GM12873 (cell line): ENCODE data around the gene PCDH9.

ENCODE experiments used
- CTCF ChIP-seq: IDR thresholded peaks from 2 replicates; pipeline ENCODE4 v1.5.1; 2012; ENCODE audit warnings: low read depth, mild to moderate bottlenecking, moderate library complexity, low read length, control low read depth; ENCODE audit not compliant: insufficient read depth; ENCODE audit errors: missing control alignments

The PCDH9 gene

GRCh38 chr13:67084066-67084465 lies 146.1 kb downstream of the PCDH9 start:
- no peak for TF ChIP-seq CTCF

DNA sequence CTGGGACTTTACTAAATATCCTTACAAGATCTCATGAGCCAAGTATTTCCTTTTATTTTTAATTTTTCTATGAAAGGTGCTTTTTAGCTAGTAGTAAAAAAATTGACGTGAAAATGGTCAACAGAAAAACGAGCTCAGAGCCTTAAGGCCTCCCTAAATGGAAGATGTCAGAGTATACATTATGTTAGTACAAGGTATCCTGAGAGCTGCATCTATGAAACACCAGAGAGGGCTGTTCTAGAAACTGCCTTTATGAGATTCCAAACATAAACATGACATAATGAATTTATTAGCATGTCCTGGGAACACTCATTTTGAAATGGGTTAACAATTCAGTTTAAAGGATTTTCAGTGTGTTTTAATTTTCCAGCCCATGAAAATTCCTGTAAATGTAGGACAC lies 146.6 kb downstream of the PCDH9 start:
- no peak for TF ChIP-seq CTCF

DNA sequence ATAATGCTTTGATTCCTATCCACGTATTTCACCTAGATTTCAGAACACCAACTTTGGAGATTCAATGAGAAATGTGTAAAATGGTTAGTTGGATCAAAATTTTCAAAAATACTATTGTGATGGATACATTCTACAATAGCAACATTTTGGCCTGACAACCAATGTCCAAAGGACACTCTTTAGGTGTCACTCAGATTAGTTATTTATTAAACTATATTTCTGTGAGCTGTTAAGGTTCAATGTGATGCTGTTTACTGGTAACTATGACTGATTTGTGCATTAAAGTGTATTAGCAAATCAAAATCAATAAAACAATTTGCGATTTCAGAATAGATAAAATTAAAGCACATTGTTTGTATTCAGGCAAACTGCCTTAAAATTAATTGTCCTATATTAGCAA lies 149.8 kb downstream of the PCDH9 start:
- TF ChIP-seq CTCF = no peak

DNA sequence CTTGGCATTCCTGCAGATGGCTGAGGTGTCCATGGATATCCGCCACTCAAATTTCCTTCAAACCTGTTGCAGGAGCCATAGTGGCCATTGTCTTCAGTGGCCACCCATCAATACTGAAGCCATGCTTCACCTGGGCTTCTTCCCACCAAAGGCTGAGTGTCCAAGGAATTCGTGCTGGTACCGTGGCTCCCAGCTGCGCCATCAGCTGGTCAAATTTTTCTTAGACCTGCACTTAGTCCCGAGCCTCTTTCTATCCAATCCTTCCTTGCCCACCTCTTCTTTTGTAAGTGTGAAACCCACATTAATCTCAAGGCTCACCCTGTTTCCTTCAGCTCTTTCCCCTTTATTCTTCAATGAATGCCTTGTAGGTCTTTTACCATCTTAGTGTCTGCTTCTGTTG lies 152.1 kb downstream of the PCDH9 start:
- no peak for TF ChIP-seq CTCF

- TF ChIP-seq CTCF = no peak
Measured at GRCh38 chr13:67077132-67077531, 153.0 kb downstream of the PCDH9 start.

DNA sequence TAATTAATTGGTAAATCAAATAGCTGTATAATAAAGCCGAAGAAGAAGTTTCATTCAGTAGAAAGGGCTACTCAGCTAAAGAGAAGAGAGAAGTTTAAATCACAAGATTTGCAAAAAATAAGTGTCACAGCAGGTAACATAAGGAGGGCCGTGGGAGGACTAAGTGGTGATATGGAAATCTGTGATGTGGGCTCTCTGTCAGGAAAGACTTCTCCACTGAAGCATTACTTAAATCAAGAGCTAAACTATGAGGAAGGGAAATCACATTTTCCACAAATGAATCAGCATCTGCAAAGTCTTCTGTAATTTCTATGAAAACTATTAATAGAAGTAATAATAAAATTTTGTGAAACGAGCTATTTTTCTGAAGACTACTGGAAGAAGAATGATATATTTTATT lies 153.8 kb downstream of the PCDH9 start:
- no peak for TF ChIP-seq CTCF

GRCh38 chr13:67075239-67075638 lies 154.9 kb downstream of the PCDH9 start:
- TF ChIP-seq CTCF = no peak
